Measurements from ENCODE around the gene LRFN3. TPM values are rescaled to one million over a fixed set of nuclear protein-coding genes. Genes with fewer than 3 reads are reported as not detected.

Gene LRFN3, protein sequence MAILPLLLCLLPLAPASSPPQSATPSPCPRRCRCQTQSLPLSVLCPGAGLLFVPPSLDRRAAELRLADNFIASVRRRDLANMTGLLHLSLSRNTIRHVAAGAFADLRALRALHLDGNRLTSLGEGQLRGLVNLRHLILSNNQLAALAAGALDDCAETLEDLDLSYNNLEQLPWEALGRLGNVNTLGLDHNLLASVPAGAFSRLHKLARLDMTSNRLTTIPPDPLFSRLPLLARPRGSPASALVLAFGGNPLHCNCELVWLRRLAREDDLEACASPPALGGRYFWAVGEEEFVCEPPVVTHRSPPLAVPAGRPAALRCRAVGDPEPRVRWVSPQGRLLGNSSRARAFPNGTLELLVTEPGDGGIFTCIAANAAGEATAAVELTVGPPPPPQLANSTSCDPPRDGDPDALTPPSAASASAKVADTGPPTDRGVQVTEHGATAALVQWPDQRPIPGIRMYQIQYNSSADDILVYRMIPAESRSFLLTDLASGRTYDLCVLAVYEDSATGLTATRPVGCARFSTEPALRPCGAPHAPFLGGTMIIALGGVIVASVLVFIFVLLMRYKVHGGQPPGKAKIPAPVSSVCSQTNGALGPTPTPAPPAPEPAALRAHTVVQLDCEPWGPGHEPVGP
- total RNA-seq (10 to 100 TPM in 4 of 7 donors, 1 to 10 TPM in 3; 7.8 to 18.2 (median 11.5) TPM), polyA plus RNA-seq (1 to 10 TPM in 2 of 3 donors, under 1 TPM in 1; 0.76 to 8.0 (median 1.2) TPM)
- long read RNA-seq, donor 1, partial matches to known transcripts: 0 of 1 reads
- long read RNA-seq, donor 1, other reads (novel, unspliced or antisense): 0 of 1 reads
- long read RNA-seq, donor 2, partial matches to known transcripts: 0 of 4 reads
- long read RNA-seq, donor 2, other reads (novel, unspliced or antisense): 0 of 4 reads

DNA sequence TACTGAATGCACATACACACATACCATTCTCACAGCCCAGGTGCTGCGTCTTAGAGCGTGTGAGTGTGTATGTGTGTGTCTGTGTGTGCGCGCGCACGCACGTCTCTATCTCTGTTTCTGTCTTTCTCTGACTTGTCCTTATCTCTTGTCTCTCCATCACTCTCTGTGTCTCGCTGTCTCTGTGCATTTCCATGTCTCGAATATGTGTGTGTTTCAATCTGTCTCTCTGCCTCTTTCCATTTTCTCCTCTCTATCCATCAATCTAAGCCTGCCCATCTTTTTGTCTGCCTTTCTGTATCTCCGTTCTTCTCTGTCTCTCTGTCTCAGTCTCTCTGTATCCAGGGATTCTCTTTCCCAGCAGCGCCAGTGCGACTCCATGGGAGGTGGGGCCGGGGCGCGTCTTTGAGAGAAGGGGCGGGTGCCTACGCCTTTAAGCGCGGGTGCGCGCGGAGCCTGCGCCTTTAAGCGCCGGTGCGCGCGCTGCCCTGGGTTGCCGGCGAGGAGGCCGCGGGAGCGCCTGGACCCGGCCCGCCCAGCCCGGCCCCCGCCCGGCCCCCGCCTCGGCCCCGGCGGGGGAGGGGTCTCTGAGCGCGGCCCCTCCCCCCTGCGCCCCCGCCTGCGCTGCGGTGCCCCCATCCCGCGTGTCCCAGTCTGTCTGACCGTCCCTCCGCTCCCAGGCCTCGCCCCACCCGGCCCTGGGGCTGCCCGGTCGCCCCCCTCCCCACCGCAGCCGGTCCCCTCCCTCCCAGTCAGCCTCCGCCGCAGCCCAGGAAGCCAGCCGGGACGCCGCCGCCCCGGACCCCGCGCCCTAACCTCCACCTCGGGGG is at the start of gene LRFN3:
Gene LRFN3, plus strand, starts transcription at position 464 of the 827 bp plus-strand sequence. CDS start 3,052 bp downstream, outside the sequence.
- TF ChIP-seq POLR2A (IDR thresholded peaks at IDR 0.05) (no peak), POLR2AphosphoS5 (IDR thresholded peaks at IDR 0.05) (peak; percentile 15 to 63 (median 50))
- intact Hi-C loops (cut with DNase I; ENCODE audit: low total_unique reads): no loop called here
- H3K4me1 ChIP-seq: peaks cover 9 to 55% (median 38%) of the 10 kb centered on the region in 6 donors
- WGBS, 5 donors: 3 to 11% (median 4%) methylated on average over 24 to 66 of the region's 68 CpGs
- H3K36me3 ChIP-seq: peaks cover 0 to 25% (median 16%) of the 10 kb centered on the region in 6 donors
- H3K4me3 ChIP-seq: peak within 1 kb of the TSS; percentile 31 to 81 (median 46)
- H3K9me3 ChIP-seq: no peaks in the 10 kb centered on the region
- DNase-seq: peak; percentile 87
- H3K27ac ChIP-seq: peak within 1 kb of the TSS; percentile 15 to 89 (median 72)
- H3K27me3 ChIP-seq (replicated peaks in 1 of 7): peaks cover 0 to 30% (median 0%) of the 10 kb centered on the region in 7 donors

- 89 to 93% (median 91%) methylated on average over 5 of the region's 5 CpGs for WGBS, 5 donors
- no peak overlapping the region for H3K4me3 ChIP-seq
- no peak for DNase-seq
- H3K27ac ChIP-seq: no peak overlapping the region
- H3K27me3 ChIP-seq (replicated peaks in 1 of 7): no peaks in the 10 kb centered on the region
- peaks cover 5 to 69% (median 53%) of the 10 kb centered on the region in 6 donors for H3K36me3 ChIP-seq
- no peak for TF ChIP-seq POLR2AphosphoS5 (IDR thresholded peaks at IDR 0.05)
- peaks cover 0 to 5% (median 2%) of the 10 kb centered on the region in 6 donors for H3K4me1 ChIP-seq
- intact Hi-C loops (cut with DNase I; ENCODE audit: low total_unique reads): no loop called here
- no peaks in the 10 kb centered on the region for H3K9me3 ChIP-seq
These were observed 49.0 kb upstream of the LRFN3 start for GRCh38 chr19:35887197-35887596.

GRCh38 chr19:35888398-35888797 is 47.8 kb upstream of the LRFN3 start:
- intact Hi-C loops (cut with DNase I; ENCODE audit: low total_unique reads): no loop called here
- no peak overlapping the region for H3K27ac ChIP-seq
- no peaks in the 10 kb centered on the region for H3K9me3 ChIP-seq
- no peak overlapping the region for H3K4me3 ChIP-seq
- no peak for TF ChIP-seq POLR2AphosphoS5 (IDR thresholded peaks at IDR 0.05)
- TF ChIP-seq, protein P1, sequence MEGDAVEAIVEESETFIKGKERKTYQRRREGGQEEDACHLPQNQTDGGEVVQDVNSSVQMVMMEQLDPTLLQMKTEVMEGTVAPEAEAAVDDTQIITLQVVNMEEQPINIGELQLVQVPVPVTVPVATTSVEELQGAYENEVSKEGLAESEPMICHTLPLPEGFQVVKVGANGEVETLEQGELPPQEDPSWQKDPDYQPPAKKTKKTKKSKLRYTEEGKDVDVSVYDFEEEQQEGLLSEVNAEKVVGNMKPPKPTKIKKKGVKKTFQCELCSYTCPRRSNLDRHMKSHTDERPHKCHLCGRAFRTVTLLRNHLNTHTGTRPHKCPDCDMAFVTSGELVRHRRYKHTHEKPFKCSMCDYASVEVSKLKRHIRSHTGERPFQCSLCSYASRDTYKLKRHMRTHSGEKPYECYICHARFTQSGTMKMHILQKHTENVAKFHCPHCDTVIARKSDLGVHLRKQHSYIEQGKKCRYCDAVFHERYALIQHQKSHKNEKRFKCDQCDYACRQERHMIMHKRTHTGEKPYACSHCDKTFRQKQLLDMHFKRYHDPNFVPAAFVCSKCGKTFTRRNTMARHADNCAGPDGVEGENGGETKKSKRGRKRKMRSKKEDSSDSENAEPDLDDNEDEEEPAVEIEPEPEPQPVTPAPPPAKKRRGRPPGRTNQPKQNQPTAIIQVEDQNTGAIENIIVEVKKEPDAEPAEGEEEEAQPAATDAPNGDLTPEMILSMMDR (IDR thresholded peaks at IDR 0.05 in 8 of 11, conservative IDR thresholded peaks at IDR 0.05 in 3 of 11): no peak
- TF ChIP-seq POLR2A (IDR thresholded peaks at IDR 0.05): no peak
- no peaks in the 10 kb centered on the region for H3K27me3 ChIP-seq (replicated peaks in 1 of 7)
- no peak for DNase-seq
- peaks cover 0 to 3% (median 0%) of the 10 kb centered on the region in 6 donors for H3K4me1 ChIP-seq
- 93 to 98% (median 95%) methylated on average over 9 of the region's 9 CpGs for WGBS, 5 donors
- peaks cover 5 to 81% (median 65%) of the 10 kb centered on the region in 6 donors for H3K36me3 ChIP-seq

- intact Hi-C loops (cut with DNase I; ENCODE audit: low total_unique reads): no loop called here
- Histone ChIP-seq H3K27me3 (replicated peaks in 1 of 7) (no peaks in the 10 kb centered on the region), H3K4me1 (peaks cover 0 to 4% (median 0%) of the 10 kb centered on the region in 6 donors), H3K4me3 (no peak overlapping the region), H3K36me3 (peaks cover 5 to 92% (median 76%) of the 10 kb centered on the region in 6 donors), H3K27ac (no peak overlapping the region), H3K9me3 (no peaks in the 10 kb centered on the region)
- DNase-seq: no peak
- peak in 1 of 3 donors; percentile 47 for TF ChIP-seq POLR2AphosphoS5 (IDR thresholded peaks at IDR 0.05)
- TF ChIP-seq, protein P1 (IDR thresholded peaks at IDR 0.05 in 8 of 11, conservative IDR thresholded peaks at IDR 0.05 in 3 of 11): no peak
- TF ChIP-seq POLR2A (IDR thresholded peaks at IDR 0.05): no peak
- WGBS, 5 donors: 93 to 96% (median 96%) methylated on average over 9 to 18 of the region's 18 CpGs
These were observed 46.6 kb upstream of the LRFN3 start for GRCh38 chr19:35889370-35890112.
